Mesendoderm (in vitro differentiated cells): Measurements from ENCODE around the gene NEK6.
A peak's percentile ranks its signal among the peaks of the same experiment; 100 is the strongest.

Experiments
- DNase-seq: peaks from one replicate; pipeline ENCODE4 v3.0.0; 2013
- H2AK5ac ChIP-seq: 2 replicates; pipeline ENCODE4 v1.6.1; 2013; ENCODE audit warnings: low read length, inconsistent platforms
- H2BK120ac ChIP-seq: 2 replicates; pipeline ENCODE4 v1.6.1; 2013; ENCODE audit warnings: low read depth, mild to moderate bottlenecking, low read length, moderate library complexity, mixed read lengths
- H2BK15ac ChIP-seq: replicated peaks from 2 replicates; pipeline ENCODE4 v1.6.1; 2013; ENCODE audit warnings: low read depth, mild to moderate bottlenecking, moderate library complexity
- H2BK5ac ChIP-seq: 2 replicates; pipeline ENCODE4 v1.6.1; 2013; ENCODE audit warnings: low read length, inconsistent platforms
- H3K18ac ChIP-seq: 2 replicates; pipeline ENCODE4 v1.6.1; 2013; ENCODE audit warnings: mild to moderate bottlenecking, low read length, mixed read lengths
- H3K23ac ChIP-seq: one replicate; pipeline ENCODE4 v1.6.1; 2013; ENCODE audit warnings: low read length
- H3K27ac ChIP-seq: 2 replicates; pipeline ENCODE4 v1.5.1; 2013; ENCODE audit warnings: low read depth, mild to moderate bottlenecking, inconsistent platforms, low read length, moderate library complexity
- H3K27me3 ChIP-seq: 2 replicates; pipeline ENCODE4 v1.6.1; 2013; ENCODE audit warnings: low read length, control low read depth, mild to moderate bottlenecking, inconsistent platforms; ENCODE audit not compliant: insufficient read depth, poor library complexity
- H3K36me3 ChIP-seq: 2 replicates; pipeline ENCODE4 v1.6.1; 2013; ENCODE audit warnings: low read length, inconsistent platforms; ENCODE audit not compliant: control insufficient read depth, insufficient read depth
- H3K4ac ChIP-seq: one replicate; pipeline ENCODE4 v1.6.1; 2013; ENCODE audit warnings: low read depth, mild to moderate bottlenecking, low read length, moderate library complexity
- H3K4me1 ChIP-seq: 2 replicates; pipeline ENCODE4 v1.6.1; 2013; ENCODE audit warnings: low read depth, low read length, inconsistent platforms; ENCODE audit not compliant: control insufficient read depth
- H3K4me2 ChIP-seq: 2 replicates; pipeline ENCODE4 v1.6.1; 2013; ENCODE audit warnings: low read length
- H3K4me3 ChIP-seq: 2 replicates; pipeline ENCODE4 v1.5.1; 2013; ENCODE audit warnings: mild to moderate bottlenecking, low read length
- H3K56ac ChIP-seq: one replicate; pipeline ENCODE4 v1.6.1; 2013; ENCODE audit warnings: low read length
- H3K79me1 ChIP-seq: 2 replicates; pipeline ENCODE4 v1.6.1; 2013; ENCODE audit warnings: low read length, inconsistent platforms
- H3K79me2 ChIP-seq: 2 replicates; pipeline ENCODE4 v1.6.1; 2013; ENCODE audit warnings: mild to moderate bottlenecking, low read length; ENCODE audit not compliant: control insufficient read depth, insufficient read depth
- H3K9ac ChIP-seq: 2 replicates; pipeline ENCODE4 v1.6.1; 2013; ENCODE audit warnings: low read length, inconsistent platforms
- H4K5ac ChIP-seq: one replicate; pipeline ENCODE4 v1.6.1; 2013; ENCODE audit warnings: low read length
- H4K8ac ChIP-seq: one replicate; pipeline ENCODE4 v1.6.1; 2013; ENCODE audit warnings: low read depth, mild to moderate bottlenecking, control low read depth, low read length, moderate library complexity
- WGBS: extraction: QIAGEN DNeasy Blood & Tissue Kit; methylation state at CpG from one replicate; pipeline ENCODE4 v1.1.7; 2013; ENCODE audit warnings: low lambda C conversion rate, missing lambda C conversion rate; ENCODE audit not compliant: insufficient coverage; ENCODE audit errors: extremely low coverage; 5-methylcytosine and 5-hydroxymethylcytosine counted together

The NEK6 gene

DNA sequence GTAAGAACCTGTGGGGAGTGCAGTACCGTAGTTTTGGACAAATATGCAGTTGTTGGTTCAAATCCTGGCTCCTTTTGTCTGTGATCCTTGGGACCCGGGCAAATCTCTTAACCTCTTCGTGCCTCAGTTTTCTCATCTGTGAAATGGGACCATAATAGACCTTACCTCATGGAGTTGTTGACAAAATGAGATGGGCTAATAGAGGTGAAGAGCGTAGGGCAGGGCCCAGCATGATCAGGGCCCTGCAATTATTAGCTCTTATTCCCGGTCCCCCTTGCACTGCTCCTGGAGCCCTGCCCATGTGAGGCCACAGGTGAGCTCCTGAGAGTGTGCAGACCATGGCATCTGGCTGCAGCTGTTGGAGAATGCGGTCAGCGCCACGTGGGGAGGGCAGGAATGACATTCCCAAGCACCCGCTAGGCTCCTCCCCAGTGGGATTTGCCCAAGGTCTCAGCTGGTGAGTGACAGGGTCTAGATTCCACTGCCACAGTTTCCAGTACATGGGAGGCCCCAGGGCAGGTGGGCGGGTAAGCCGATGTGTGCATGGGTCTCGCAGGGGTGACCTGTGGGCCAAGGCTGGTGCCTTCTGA, 41.0 kb downstream of the NEK6 start:
- Histone ChIP-seq H3K79me1 (peaks cover 4% of the 10 kb centered on the region), H2BK120ac (no peak overlapping the region), H3K79me2 (no peaks in the 10 kb centered on the region), H3K4me2 (no peak overlapping the region), H3K4me1 (no peaks in the 10 kb centered on the region), H3K36me3 (no peaks in the 10 kb centered on the region), H3K9ac (no peak overlapping the region), H2BK5ac (no peak overlapping the region), H2AK5ac (no peak overlapping the region), H3K18ac (no peak overlapping the region), H4K5ac (no peak overlapping the region), H2BK15ac (no peak overlapping the region), H3K4ac (no peak overlapping the region), H4K8ac (no peak overlapping the region), H3K4me3 (no peak overlapping the region), H3K23ac (no peak overlapping the region), H3K27ac (no peak overlapping the region), H3K56ac (no peak overlapping the region), H3K27me3 (no peaks in the 10 kb centered on the region)
- no peak for DNase-seq
- WGBS = no CpG with 5 or more reads among the region's 12 CpGs

DNA sequence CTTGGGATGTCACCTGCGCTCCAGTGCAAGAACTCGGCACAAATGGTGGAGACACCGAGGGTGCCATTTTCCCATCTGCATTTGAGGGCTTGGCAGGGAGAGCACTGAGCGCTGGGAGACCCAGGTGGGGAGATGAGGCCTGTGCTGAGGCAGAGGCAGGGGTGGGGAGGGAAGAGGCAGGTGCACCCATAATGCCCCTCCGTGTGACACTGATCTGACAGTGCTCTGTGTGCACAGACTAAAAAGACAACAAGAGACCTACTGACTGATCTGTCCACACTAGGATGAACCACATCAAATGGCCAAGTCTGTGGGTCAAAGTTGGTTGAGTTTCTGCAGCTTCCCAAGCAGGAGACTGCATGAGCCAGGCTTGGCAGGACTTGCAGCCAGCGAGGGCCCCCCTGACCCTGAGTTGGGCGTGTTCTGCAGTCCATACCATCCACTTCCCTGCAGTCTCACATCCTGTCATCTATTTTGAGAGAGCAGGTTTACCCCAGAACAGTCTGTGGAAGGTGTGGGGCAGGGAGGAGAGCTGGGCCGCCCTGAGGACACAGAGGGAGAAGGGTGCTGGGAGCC, 41.9 kb downstream of the NEK6 start:
- H3K4ac ChIP-seq = no peak overlapping the region
- H2BK120ac ChIP-seq = no peak overlapping the region
- H2BK15ac ChIP-seq = no peak overlapping the region
- no peak overlapping the region for H2BK5ac ChIP-seq
- H3K56ac ChIP-seq = no peak overlapping the region
- H3K27me3 ChIP-seq = no peaks in the 10 kb centered on the region
- no peak overlapping the region for H3K4me3 ChIP-seq
- WGBS = no CpG with 5 or more reads among the region's 8 CpGs
- DNase-seq = no peak
- H4K5ac ChIP-seq = no peak overlapping the region
- H3K36me3 ChIP-seq = no peaks in the 10 kb centered on the region
- peaks cover 4% of the 10 kb centered on the region for H3K79me1 ChIP-seq
- H2AK5ac ChIP-seq = no peak overlapping the region
- no peak overlapping the region for H3K23ac ChIP-seq
- H3K18ac ChIP-seq = no peak overlapping the region
- H4K8ac ChIP-seq = no peak overlapping the region
- no peak overlapping the region for H3K4me2 ChIP-seq
- H3K4me1 ChIP-seq = no peaks in the 10 kb centered on the region
- H3K9ac ChIP-seq = no peak overlapping the region
- H3K79me2 ChIP-seq = no peaks in the 10 kb centered on the region
- H3K27ac ChIP-seq = no peak overlapping the region

DNA sequence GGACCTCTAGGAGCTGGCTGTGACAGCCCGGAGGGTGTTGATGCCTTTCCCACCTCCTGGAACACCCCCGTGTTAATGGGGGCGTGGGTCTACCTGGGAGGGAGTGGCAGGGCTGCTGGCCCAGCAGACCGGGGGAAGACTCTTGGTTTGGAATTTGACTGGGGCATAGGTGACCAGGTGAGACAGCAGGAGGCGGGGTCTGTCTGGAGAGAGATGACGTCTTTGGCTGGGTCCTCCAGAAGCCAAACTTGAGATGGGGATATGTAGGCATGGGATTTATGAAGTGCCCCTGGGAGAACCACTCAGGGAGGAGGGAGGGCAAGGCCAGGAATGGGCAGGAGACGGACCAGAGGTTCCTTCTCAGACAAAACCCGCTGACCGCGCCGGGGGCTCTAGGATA, 42.6 kb downstream of the NEK6 start:
- peak; percentile 40 for DNase-seq
- WGBS = no CpG with 5 or more reads among the region's 11 CpGs

DNA sequence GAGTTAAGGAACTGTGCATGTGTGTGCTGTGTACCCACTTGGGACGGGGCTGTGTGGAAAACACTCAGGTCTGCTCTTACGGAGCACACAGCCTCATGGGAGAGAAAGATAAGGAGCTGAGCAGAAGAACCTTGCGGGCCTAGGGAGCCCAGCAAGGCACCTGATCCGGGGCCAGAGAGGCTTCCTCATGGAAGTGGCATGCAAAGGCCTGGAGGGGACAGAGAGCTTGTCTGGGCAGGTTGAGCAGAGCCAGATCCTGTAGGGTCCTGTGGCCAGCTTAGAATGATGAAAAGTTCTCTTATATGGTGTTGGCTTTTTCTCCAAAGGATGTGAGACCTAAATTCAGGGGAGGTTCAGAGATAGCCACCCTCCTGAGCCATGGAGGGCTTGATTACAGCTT, 45.2 kb downstream of the NEK6 start:
- H4K8ac ChIP-seq = no peak overlapping the region
- H2BK5ac ChIP-seq = no peak overlapping the region
- H3K4me3 ChIP-seq = no peak overlapping the region
- no peak overlapping the region for H3K9ac ChIP-seq
- H2BK120ac ChIP-seq = no peak overlapping the region
- no peak overlapping the region for H2AK5ac ChIP-seq
- no peak overlapping the region for H3K23ac ChIP-seq
- DNase-seq = no peak
- no peak overlapping the region for H4K5ac ChIP-seq
- WGBS = no CpG with 5 or more reads among the region's 4 CpGs
- peaks cover 3% of the 10 kb centered on the region for H3K79me1 ChIP-seq
- H3K79me2 ChIP-seq = no peaks in the 10 kb centered on the region
- no peaks in the 10 kb centered on the region for H3K36me3 ChIP-seq
- H3K4me2 ChIP-seq = no peak overlapping the region
- no peak overlapping the region for H2BK15ac ChIP-seq
- no peak overlapping the region for H3K18ac ChIP-seq
- no peaks in the 10 kb centered on the region for H3K27me3 ChIP-seq
- H3K56ac ChIP-seq = no peak overlapping the region
- no peaks in the 10 kb centered on the region for H3K4me1 ChIP-seq
- no peak overlapping the region for H3K4ac ChIP-seq
- no peak overlapping the region for H3K27ac ChIP-seq

More for the DNA sequence above, 42.6 kb downstream of the NEK6 start:
- no peak overlapping the region for H4K5ac ChIP-seq
- no peaks in the 10 kb centered on the region for H3K36me3 ChIP-seq
- H3K9ac ChIP-seq = no peak overlapping the region
- H2AK5ac ChIP-seq = no peak overlapping the region
- no peak overlapping the region for H3K23ac ChIP-seq
- H3K18ac ChIP-seq = no peak overlapping the region
- no peaks in the 10 kb centered on the region for H3K79me2 ChIP-seq
- H3K56ac ChIP-seq = no peak overlapping the region
- H4K8ac ChIP-seq = no peak overlapping the region
- no peak overlapping the region for H3K4me2 ChIP-seq
- H3K79me1 ChIP-seq = peaks cover 4% of the 10 kb centered on the region
- H3K27me3 ChIP-seq = no peaks in the 10 kb centered on the region
- H3K4ac ChIP-seq = no peak overlapping the region
- no peaks in the 10 kb centered on the region for H3K4me1 ChIP-seq
- H3K27ac ChIP-seq = no peak overlapping the region
- H3K4me3 ChIP-seq = no peak overlapping the region
- H2BK5ac ChIP-seq = no peak overlapping the region
- no peak overlapping the region for H2BK120ac ChIP-seq
- H2BK15ac ChIP-seq = no peak overlapping the region

DNA sequence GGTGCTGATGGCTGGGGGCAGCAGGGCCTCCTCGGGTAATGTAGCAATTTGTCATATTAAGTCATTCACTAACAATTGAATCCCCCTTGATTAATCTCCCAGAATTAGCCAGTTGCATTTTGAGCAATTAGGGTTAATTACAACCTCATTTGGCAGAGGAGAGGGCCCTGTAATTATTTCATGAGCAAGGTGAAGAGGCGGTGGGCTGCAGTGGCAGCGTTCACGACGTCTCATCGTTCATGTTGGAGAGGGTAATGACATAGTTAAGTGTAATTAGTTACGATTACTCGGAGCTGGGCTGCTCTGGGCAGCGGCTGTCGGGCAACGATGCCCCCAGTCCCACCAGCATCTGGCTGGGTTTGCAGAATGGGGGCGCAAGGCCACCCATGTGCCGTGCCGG, 46.0 kb downstream of the NEK6 start:
- Histone ChIP-seq H3K4me3 (no peak overlapping the region), H3K27ac (no peak overlapping the region), H2AK5ac (no peak overlapping the region), H3K9ac (no peak overlapping the region), H3K79me2 (no peaks in the 10 kb centered on the region), H3K18ac (no peak overlapping the region), H3K56ac (no peak overlapping the region), H4K8ac (no peak overlapping the region), H3K23ac (no peak overlapping the region), H2BK5ac (no peak overlapping the region), H2BK120ac (no peak overlapping the region), H4K5ac (no peak overlapping the region), H3K4me1 (no peaks in the 10 kb centered on the region), H3K36me3 (no peaks in the 10 kb centered on the region), H3K27me3 (no peaks in the 10 kb centered on the region), H3K4ac (no peak overlapping the region), H3K4me2 (no peak overlapping the region), H2BK15ac (no peak overlapping the region), H3K79me1 (peaks cover 3% of the 10 kb centered on the region)
- no peak for DNase-seq
- WGBS = no CpG with 5 or more reads among the region's 14 CpGs

DNA sequence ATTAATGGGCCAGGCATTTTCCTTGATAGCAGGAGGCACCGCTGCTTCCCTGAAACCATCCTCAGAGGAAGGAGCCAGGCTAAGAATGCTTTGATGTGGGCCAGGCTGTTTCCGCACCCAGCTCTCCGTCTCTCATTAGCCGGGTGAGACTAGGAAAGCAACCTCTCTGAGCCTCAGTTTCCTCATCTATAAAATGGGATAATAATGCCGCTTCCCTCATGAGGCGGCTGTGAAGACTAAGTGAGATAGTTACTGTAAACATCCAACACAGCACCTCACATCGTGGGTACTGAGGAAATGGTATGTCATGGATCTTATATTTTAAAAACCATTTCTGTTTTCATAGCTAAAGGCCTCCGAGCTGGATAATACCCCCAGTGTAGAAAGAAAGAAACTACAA, 46.5 kb downstream of the NEK6 start:
- DNase-seq = no peak
- no CpG with 5 or more reads among the region's 8 CpGs for WGBS
- Histone ChIP-seq H3K18ac (no peak overlapping the region), H3K56ac (no peak overlapping the region), H3K27me3 (no peaks in the 10 kb centered on the region), H3K23ac (no peak overlapping the region), H3K4ac (no peak overlapping the region), H3K4me3 (no peak overlapping the region), H2BK15ac (no peak overlapping the region), H3K9ac (no peak overlapping the region), H2BK120ac (no peak overlapping the region), H3K4me1 (no peaks in the 10 kb centered on the region), H2AK5ac (no peak overlapping the region), H4K5ac (no peak overlapping the region), H4K8ac (no peak overlapping the region), H3K4me2 (no peak overlapping the region), H3K79me2 (no peaks in the 10 kb centered on the region), H2BK5ac (no peak overlapping the region), H3K36me3 (no peaks in the 10 kb centered on the region), H3K27ac (no peak overlapping the region), H3K79me1 (peaks cover 3% of the 10 kb centered on the region)
